Keratinocyte (primary cell): ENCODE measurements around the gene ZFYVE1.

Experiments
- CTCF ChIP-seq, 3 experiments: IDR thresholded peaks in 1 of 3; conservative IDR thresholded peaks in 1 of 3; optimal IDR thresholded peaks in 1 of 3; 2 replicates in 2 of 3; 3 replicates in 1 of 3; pipeline versions ENCODE3 to v1.5.1; 2011; ENCODE audit warnings: low read length in 3 of 3, mild to moderate bottlenecking in 3 of 3, moderate library complexity in 2 of 3, control low read depth in 1 of 3, inconsistent platforms in 1 of 3; ENCODE audit not compliant: insufficient read depth in 2 of 3; ENCODE audit errors: extremely low read depth in 1 of 3
- EZH2 ChIP-seq: IDR thresholded peaks from one replicate; pipeline ENCODE4 v1.6.1; 2012; ENCODE audit warnings: inconsistent platforms, mild to moderate bottlenecking, low read length, moderate library complexity

- TF ChIP-seq CTCF (optimal IDR thresholded peaks at IDR 0.05 in 1 of 3, IDR thresholded peaks at IDR 0.05 in 1 of 3, conservative IDR thresholded peaks at IDR 0.05 in 1 of 3; ENCODE audit: extremely low read depth in 1 of 3, insufficient read depth in 2 of 3, low read length in 3 of 3) (no peak), EZH2 (no peak)
Measured at GRCh38 chr14:73027984-73028383, 1.1 kb upstream of the ZFYVE1 start.
